Hematopoietic multipotent progenitor cell treated with erythropoietin and hydrocortisone succinate and interleukin-3 and kit ligand, for 6 days (in vitro differentiated cells): ENCODE results near the gene CDC23.
"Not testable (repeated sequence)": the region's sequence is repeated elsewhere in the genome, so short reads cannot be mapped to it uniquely, and the experiment has no call there.

ENCODE experiments used
- DNase-seq: peaks from one replicate; pipeline ENCODE4 v3.0.0-alpha.2; 2015

The CDC23 gene

DNA sequence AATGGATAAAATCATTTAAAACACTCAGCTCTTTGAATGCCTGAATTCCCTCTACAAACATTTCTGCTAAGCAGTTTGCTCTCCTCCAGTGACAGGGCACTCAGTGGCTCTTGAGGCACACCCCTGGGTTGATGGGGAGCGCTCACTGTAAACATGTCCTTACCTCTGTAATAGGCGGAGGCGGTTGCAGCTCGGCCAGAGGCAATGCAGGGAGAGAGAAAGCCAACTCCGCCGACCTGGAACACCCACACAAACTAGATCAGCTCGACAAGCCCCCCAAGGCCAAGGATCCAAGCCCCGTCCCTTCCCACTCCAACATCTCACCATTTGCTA lies 329 bp downstream of the CDC23 start:
- DNase-seq, result peak; percentile 55

DNA sequence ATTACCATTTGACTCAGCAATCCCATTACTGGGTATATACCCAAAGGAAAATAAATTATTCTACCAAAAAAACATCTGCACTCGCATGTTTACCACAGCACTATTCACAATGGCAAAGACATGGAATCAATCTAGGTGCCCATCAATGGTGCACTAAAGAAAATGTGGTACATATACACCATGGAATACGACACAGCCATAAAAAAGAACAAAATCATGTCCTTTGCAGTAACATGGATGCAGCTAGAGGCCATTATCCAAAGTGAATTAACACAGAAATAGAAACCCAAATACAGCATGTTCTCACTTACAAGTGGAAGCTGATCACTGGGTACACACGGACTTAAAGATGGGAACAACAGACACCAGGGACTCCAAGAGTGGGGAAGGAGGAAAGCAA lies 2.1 kb downstream of the CDC23 start:
- DNase-seq, result no peak

DNA sequence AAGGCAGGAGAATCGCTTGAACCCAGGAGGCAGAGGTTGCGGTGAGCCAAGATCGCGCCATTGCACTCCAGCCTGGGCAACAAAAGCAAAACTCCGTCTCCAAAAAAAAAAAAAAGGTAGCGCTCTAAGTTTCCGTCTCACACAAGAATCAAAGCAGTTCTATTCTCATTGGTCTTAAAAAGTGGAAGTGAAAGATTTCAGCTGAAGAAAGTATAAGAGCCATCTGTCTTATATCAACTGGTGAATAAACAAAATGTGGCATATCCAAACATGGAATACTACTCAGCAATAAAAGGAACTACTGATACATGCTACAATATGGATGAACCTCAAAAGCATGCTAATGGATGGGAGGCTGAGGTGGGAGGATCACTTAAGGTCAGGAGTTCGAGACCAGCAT lies 19.3 kb downstream of the CDC23 start:
- not testable (repeated sequence) for DNase-seq

DNA sequence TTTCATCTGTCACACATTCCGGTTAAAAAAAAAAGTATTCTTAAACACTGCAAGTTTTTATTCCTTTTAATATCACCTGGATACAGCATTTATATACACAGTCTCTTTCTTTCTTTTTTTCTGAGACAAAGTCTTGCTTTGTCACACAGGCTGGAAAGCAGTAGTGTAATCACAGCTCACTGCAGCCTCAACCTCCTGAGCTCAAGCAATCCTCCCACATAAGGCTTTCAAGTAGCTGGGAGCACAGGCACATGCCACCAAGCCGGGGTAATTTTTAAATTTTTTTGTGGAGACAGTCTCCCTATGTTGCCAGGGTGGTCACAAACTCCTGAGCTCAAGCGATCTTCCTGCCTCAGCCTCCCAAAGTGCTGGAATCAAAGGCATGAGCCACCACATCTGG lies 20.3 kb downstream of the CDC23 start:
- no peak for DNase-seq

DNA sequence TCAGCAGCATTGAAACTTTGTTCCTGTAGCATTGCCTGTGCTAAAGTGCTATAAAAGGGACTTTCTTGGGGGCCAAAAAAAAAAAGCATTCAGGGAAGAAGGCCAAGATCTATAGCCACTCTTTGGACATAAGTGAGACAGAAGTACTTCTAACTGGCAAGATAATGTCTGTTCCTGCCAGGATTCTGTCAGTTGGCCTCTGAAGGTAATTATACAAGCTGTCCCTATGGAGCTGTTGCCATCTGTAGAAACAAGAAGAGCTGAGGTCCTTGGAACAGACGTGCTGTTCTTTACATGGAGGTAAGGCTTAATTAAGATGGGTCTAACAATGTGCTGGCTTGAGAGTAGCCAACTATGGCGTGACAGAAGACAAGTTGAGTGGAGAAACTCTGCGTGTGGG lies 24.5 kb downstream of the CDC23 start:
- DNase-seq, result no peak

DNA sequence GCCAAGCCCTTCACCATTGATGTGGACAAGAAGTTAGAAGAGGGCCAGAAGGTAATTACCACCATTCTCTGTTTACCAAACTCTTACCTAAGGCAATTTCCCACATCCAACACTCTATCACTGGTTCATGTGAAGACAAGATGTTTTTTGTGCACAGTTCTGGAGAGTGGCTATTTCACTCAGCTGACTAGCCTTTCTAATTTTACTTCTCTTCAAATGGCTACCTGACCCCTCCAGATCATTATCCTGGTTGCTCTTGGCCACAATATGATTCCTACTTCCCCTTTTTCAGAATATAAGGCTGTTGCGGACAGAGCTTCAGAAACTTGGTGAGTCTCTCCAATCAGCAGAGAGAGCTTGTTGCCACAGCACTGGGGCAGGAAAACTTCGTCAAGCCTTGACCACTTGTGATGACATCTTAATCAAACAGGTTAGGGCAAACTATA lies 27.1 kb downstream of the CDC23 start:
- DNase-seq, result peak; percentile 72

DNA sequence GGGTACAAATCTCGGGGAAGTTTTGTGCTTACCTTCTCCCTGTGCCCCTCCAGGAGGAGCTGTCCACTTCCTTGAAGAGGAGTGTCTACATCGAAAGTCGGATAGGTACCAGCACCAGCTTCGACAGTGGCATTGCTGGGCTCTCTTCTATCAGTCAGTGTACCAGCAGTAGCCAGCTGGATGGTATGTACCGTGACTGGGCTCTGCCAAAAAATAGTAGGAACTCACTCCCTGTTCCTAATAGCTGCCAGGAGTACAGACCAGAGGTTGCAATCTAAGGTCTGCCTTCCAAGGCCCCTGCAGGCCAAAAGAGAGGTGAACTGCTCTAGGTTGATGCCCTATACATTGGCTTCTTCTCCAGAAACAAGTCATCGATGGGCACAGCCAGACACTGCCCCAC lies 30.3 kb downstream of the CDC23 start:
- no peak for DNase-seq

DNA sequence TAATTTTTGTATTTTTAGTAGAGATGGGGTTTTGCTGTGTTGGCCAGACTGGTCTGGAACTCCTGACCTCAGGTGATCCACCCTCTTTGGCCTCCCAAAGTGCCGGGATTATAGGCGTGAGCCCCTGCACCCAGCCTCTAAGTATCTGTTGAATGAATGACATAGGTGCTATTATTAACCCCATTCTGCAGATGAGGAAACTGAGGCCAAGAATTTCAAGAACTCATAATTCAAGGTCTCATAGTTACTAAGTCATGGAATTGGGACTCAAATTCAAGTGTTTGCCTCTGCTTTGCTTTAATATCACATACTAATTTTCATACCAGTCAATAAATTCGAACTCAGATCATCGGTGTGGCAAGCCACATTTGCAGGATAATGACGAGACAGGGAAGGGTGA lies 32.3 kb downstream of the CDC23 start:
- no peak for DNase-seq

DNA sequence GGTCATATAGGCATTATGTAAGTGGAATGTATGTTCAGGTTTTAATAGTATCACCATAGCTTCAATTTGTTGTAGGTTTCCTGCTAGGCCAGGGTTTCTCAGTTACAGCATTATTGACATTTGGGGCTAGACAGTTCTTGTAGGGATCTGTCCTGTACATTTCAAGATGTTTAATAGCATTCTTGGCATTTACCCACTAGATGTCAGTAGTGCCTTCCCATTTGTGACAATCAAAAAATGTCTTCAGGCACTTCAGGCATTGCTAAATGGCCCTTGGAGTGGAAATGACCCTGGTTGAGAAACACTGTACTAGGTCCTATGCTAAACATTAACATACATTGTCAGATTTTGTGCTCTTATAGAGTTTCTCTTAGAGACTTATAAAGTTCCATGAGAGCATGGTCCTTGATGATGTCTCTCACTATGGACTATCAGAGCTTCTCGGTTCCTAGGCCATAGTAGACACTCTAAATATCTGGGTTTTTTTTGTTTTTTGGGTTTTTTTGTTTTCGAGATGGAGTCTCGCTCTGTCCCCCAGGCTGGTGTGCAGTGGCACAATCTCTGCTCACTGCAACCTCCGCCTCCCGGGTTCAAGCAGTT lies 32.8 kb downstream of the CDC23 start:
- peak; percentile 94 for DNase-seq

DNA sequence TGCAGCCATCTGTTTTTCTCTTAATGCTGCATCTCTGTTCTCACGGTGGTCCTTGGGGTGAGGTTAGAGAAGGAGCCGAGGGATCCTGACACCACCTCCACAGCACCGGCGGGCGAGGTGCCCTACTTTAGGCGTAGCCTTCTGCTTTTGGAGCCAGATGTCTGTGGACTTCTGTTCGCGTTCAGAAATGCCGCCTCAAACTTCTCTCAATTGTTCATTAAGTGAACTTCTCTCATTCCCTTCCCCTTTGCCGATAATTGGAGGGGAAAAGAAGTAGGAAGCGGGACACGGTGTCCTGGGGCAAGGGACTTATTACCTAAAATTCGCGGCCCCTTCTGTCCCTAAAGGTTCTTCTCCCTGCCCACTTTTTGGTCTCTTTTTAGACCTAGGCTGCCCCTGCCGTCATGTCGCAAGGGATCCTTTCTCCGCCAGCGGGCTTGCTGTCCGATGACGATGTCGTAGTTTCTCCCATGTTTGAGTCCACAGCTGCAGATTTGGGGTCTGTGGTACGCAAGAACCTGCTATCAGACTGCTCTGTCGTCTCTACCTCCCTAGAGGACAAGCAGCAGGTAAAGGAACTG lies 33.8 kb downstream of the CDC23 start:
- peak; percentile 48 for DNase-seq

DNA sequence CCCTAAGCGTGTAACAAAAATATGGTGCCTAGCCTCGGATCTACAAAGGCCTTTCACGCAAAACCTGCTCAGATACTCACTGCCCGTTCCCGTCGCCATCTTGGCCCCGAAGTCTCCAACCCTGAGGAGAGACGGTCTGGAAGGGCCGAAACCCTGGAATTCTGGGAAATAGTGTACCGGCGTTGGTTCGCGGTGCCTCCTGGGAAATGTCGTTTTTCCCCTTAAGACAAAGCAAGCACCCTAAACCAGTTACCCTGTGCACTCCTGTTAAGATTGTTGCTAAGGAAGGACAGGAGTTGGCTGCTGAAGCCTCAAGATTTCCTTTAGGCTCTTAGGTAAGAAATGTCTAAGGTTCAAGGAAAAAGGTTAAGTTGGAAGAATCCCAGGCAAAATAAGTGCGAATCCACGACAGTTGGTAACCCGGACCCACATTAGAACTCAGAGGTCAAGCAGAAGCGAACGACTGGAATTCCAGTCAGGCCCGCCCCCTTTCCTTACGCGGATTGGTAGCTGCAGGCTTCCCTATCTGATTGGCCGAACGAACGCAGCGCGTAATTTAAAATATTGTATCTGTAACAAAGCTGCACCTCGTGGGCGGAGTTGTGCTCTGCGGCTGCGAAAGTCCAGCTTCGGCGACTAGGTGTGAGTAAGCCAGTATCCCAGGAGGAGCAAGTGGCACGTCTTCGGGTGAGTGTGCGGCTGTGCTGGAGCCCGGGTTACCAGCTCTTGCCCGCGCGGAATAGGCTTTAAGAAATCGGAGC lies 34.4 kb downstream of the CDC23 start, which contains the start of the genes BRD8 and KIF20A:
TSS of gene BRD8 (minus strand) at position 115 of the 761 bp plus-strand sequence. CDS start at position 99, 16 bp downstream.
TSS of gene KIF20A (plus strand) at position 597 of the 761 bp plus-strand sequence. CDS start 569 bp downstream, outside the sequence.
- DNase-seq, result peak; percentile 99

DNA sequence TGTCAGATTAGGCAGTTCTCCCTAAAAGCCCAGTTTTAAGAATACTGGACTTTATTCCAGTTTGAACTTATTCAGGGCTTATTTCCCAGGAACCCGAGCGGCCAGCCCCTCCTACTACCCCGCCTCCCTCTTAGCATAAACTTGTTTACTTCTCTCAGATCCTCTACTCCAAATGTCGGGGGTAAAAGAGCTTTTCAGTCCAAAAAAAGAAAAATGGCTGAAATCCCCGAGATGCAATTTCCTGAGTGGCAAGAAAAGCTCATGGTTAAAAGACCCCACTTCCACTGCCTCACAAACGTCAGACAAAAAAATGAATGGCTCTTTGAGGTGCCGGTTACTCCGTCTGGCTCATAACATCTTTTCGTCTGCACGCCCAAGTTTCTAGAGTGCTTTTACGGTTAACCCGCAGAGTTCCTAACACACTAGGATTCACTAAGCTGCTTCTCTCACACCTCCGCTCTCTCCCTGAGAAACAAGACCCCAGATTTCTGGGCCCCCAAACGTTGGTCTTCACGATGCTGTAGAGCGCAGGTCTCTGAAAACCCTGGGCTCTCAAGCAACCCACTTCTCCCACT lies 35.1 kb downstream of the CDC23 start:
- DNase-seq, result peak; percentile 70

DNA sequence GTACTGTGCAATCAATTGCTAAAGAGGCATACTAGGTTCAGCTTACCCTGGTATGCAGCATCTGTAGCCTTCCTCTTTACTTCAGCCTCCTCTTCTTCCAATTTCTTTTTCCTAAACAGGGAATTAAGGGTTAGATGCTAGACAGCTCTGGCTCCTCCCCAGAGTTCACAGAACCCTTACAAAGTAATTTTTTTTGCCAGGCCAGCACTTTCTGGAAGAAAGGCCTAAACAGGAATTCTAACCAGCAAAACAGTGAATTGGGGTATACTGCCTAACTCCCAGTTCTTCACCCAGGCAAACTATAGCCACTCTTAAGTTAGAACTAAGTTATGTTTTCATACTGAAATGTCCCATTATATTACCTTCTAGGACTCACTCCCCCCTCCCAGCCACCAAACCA lies 42.8 kb downstream of the CDC23 start:
- DNase-seq, result no peak

DNA sequence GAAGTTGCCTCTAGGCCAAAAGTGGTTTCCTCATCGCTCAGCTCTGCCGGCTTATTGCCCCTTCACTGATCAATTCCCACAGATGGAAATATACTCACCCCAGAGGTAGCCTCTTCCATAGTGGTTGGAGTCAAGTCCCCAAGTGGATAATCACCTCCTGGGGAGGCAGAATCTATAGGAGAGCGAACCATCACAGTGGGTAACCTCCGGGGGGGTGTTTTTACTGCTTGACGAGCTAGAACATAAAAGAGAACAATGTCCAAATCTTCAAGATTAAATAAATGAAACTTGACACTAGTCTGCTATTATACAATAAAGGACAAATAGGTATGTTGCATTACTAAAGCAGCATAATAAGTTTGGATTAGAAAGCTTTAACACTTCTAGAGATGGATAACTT lies 44.0 kb downstream of the CDC23 start:
- DNase-seq, result no peak

DNA sequence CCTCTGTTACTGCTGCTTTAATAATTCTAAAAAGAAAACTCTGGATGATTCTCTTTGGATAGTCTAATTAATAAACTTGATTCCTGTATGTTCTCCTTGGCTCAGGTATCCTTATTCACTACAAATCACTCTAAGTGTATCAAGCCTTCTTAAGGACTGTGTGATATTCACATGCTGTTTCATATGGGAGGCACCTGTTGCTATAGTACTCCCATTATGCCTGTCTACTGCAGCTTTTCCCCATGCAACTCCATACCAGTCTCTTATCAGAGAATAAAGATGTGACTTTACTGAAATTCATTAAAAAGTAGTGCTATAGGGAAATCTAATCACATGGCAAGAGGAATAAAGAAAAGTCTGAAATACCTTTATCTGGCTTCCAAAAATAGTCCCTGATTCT lies 49.4 kb downstream of the CDC23 start:
- DNase-seq, result no peak

DNA sequence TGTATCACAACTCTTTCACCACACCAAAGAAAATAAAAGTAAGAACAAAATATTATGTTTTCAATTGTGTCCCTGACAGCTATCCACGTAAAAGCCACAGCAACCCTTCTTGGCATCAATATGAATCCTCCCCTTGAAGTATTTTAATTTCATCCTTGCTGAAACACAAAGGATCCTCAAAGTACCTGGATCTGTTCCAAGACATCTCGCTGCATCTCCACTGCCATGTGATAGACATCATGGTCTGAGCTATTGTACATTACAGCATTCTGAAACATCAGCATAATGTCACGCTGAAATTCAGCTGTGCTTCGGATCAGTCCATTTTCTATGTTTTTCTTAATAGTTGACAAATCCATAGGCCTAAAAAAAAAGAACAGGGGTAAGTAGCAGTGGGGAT lies 52.4 kb downstream of the CDC23 start:
- DNase-seq, result no peak

DNA sequence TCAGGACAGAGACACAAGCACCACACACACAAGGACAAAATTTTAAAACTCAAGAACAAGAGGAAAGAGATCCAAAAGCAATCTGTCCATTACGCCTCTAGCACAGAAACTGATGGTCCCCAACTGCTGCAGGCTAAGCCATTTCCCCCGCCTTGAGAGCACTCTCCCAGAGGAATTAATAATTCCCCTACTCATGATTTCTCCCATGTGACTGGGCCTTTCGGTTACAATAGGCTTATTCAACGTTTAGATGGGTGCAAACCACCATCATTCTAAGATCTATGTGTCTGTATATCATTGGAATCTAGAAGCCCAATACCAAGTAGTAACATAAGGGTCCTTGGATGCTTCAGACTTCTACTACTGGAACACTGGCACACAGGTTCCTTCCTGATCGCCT lies 53.5 kb downstream of the CDC23 start:
- DNase-seq, result no peak

DNA sequence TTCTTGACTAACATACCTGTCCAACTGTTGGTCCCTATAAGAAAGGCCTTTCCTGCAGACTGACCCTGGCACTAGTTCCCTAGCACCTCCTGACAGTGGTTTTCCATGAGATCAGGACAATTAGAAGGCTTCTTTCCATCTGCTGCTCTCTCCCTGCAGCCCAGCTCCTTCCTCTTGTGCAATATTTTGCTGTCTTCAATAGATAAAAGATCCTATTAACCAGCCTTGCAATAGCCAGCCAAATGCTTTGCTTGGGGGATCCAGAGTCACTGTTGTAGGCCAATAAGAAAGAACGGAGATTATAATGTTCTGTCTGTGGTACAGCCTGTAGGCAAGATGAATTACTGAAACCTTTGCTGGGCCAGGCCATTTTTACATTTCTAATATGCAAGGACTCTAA lies 55.5 kb downstream of the CDC23 start:
- DNase-seq, result no peak

DNA sequence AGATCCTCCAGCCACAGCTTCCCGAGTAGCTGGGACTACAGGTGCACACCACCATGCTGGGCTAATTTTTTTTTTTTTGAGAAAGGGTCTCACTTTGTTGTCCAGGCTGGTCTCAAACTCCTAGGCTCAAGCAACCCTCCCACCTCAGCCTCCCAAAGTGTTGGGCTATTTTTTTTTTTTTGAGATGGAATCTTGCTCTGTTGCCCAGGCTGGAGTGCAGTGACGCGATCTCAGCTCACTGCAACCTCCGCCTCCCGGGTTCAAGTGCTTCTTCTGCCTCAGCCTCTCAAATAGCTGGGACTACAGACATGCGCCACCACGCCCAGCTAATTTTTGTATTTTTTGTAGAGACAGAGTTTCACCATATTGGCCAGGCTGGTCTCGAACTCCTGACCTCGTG lies 57.1 kb downstream of the CDC23 start:
- DNase-seq, result not testable (repeated sequence)

DNA sequence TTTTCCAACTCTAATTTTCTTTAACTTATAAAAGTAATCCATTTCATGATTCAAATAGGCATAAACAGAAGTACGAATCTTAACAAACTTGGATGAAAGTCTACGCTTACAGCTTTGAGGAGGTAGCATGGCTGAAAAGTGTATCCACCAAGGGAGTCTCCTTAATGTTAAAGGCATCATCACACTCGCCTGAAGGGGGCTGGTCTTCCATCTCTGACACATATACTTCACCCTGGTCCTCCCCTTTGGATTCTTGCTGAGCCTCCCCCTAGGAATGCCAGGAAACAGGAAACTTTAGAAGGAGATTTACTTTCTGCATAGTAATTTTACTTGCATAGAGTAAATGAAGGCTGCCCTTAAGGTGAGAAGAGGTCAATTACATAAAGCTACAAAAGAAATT lies 63.6 kb downstream of the CDC23 start:
- DNase-seq, result no peak

DNA sequence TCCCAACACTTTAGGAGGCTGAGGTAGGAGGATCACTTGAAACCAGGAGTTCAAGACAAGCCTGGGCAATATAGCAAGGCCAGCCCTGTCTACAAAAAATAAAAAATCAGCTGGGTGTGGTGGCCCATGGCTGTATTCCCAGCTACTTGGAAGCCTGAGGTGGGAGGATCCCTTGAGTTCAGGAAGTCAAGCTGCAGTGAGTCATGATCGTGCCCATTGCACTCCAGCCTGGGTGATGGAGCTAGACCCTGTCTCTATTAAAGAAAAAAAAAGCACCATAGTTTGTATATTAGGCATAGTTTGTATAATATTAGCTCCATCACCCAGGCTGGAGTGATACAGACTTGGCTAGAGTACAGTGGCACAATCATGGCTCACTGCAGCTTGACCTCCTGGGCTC lies 64.3 kb downstream of the CDC23 start:
- no peak for DNase-seq

DNA sequence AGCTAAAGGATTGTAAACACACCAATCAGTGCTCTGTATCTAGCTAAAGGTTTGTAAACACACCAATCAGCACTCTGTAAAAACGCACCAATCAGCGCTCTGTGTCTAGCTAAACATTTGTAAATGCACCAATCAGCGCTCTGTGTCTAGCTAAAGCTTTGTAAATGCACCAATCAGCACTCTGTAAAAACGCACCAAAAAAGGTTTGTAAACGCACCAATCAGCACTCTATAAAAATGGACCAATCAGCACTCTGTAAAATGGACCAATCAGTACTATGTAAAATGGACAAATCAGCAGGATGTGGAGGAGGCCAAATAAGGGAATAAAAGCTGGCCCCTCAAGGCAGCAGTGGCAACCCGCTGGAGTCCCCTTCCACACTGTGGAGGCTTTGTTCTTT lies 69.5 kb downstream of the CDC23 start:
- DNase-seq, result not testable (repeated sequence)

DNA sequence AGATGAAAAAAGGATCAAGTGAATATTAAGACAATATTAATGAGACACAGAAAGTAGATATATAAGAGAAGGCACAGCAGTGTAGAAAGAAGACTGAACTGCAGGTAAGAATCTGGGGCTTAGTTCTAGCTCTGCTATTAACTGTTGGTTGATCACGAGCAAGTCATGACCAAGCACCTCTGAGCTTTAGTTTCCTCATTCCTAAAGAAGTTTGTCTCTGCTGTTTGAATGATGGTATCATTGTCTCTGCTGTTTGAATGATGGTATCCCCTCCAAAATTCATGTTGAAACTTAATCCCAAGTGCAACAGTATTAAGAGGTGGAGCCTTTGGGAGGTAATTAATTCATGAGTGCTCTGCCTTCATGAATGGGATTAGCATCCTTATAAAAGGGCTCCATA lies 71.4 kb downstream of the CDC23 start:
- no peak for DNase-seq

DNA sequence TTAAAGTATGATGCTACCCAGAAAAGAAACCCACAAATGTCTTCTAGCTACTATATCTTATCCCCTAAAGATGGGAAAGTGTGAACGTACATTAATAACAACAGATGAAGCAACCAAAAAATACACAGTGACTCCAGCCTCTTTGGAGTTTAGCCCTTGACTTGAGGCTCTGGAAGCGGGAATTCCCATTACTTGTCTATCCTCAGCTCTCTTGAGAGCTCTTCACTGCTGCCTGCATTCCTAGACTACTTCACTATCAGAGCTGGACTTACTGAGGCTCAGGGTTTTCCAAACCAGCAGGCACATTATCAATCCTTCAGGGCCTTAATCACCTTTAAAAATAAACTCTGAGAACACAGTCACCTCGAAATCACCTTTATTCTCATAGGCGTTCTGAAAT lies 72.9 kb downstream of the CDC23 start:
- DNase-seq, result no peak
